Medulla oblongata (tissue), 1 donor: ENCODE results near the gene SMYD3.
A peak's percentile ranks its signal among the peaks of the same experiment; 100 is the strongest.

Source experiments
- DNase-seq: peaks from one replicate; pipeline ENCODE4 v3.0.0-alpha.2; 2015; ENCODE audit errors: extremely low spot score

The SMYD3 gene

DNA sequence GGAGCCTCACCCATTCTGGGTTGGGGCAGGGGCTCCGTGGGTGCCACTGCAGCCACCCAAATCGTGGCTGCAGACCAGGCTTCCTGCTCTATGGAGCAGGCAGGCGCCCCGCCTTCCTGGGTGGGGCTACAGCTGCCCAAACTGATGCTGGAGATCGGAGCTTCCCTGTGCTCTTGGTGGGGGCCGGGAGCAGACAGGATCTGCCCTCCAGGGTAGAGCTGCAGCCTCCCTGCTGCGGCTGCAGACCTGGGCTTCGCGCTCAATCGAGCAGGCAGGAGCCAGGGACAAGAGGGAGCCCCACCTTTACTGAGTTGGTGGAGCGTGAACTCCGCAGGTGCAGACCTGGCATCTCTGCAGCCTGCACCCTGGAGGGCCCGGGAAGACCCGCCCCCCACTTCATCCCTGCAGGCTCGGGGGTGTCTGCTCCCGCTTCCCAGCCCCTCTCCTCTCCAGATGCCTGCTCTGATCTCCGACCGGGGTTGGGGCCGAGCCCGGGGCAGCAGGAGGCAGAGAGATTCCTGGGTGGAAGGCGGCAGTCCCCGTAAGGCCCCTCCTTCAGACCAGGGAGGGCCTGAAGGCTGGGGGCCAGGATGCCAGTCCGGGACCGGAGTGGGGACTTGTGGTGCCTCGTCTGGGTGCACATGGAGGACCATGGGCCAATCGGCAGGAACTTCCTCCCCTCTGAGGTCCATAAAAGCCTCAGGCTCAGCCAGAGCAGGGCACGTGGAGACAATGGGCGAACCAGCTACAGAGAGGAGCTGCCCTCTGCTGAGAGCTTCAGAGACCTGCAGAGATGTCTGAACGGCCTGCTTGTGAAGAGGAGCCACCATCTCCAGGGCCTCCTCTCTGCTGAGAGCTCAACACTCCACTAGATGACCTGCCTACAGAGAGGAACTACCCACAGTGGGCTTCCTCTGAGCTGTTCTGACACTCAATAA, 359.3 kb downstream of the SMYD3 start:
- DNase-seq = no peak

DNA sequence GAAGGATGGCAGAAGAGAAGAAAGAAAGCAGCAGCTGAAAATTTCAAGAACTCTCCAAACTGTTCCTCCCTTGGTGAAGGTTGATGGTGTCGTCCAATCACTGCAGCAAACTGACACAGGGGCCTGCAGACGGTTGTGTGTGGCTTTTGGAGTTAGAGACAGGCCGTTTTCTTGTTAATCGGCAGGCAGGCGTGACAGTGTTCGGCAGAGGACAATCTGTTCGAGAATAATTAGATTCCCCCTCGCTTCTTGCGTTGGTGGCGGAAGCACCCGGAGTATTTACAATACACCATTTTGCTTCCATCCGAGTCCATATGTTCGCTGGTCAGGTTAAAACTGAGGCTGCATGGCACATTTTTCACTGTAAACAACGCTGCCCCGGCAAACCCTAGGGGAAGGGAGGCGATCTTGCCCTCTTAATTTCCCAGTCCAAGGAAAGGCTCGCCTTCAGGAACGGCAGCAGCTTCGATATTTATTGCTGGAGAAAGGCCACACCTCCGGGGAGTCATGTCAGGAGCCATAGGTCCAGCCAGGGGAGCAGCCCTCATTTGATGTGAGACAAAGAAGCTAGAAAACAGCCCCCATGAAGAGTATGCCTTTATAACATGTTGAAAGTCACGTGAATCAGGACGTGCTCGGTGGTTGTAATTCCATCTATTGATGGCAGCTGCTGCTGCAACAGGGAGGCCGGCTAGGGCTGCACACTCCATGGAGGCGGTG, 360.1 kb downstream of the SMYD3 start:
- DNase-seq = no peak

DNA sequence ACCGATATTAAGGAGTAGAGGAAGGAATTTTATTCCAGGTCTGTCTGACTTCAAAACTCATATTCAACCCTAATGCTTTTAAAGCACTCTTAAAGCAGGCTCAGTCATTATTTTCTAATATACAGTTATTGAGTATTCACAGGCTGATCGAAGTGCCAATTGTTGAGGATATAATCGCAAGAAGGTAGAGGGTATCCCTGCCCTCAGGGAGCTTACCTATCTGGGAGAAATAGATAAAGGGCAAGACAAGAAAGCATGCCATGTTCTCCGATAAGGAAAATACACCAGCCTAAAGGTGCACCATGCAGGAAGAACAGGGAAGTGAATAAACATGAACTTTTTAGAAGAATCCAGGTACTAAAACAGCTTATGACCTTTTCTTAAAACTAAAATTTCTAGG, 361.2 kb downstream of the SMYD3 start:
- DNase-seq = no peak

DNA sequence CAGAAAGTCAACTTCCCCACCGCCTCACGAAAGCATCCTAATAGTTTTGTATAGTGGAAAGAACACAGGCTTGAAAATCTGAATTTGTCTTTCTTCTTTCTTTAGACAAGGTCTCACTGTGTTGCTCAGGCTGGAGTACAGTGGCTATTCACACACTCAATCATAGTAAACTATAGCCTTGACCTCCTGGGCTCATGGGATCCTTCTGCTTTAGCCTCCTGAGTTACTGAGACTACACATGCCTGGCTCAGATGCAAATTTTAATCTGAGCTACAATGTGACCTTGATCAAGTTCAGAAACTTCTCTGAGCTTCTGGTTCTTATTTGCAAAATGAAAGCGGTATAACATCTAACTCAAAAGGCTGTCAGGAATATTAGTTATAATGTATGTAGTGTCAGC, 362.1 kb downstream of the SMYD3 start:
- no peak for DNase-seq

DNA sequence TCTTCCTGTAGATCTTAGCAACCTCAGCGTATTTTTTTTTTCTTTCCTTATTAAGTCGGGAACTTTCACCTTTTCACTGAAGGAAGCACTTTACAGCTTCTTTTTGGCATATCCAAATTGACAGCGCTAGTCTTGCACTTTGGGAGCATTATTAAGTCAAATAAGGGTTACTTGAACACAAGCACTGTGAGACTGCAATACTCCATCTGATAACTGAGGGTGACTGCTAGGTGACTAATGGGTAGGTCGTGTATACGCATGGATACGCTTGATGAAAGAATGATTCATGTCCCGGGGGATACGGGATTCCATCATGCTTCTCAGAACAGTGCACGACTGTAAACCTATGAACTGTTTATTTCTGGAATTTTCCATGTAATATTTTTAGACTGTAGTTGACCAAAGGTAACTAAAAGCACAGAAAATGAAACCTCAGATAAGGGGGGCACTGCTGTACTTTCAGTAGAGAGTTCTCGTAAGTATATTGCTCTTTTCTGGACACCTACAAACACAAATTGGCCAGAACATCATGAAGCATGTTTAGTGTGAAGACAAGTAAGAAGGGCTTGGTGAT, 364.7 kb downstream of the SMYD3 start:
- DNase-seq = no peak

DNA sequence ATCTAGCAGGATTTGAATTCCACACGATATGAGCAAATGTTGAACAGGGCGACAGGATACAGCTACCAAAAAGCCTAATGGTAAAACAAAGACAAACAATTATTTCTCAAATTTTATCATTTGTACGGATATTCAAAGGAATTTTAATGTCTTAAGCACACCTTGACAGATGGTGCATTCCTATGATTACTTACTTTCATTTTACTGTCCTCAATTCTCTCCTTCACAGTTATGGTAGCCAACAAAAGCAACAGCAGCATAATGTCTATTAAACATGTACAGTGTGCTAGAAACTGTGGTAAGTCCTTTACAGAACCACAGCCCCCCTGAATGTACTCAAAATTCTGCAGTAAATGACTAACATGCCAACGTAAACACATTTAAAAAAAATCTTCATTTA, 365.8 kb downstream of the SMYD3 start:
- no peak for DNase-seq

DNA sequence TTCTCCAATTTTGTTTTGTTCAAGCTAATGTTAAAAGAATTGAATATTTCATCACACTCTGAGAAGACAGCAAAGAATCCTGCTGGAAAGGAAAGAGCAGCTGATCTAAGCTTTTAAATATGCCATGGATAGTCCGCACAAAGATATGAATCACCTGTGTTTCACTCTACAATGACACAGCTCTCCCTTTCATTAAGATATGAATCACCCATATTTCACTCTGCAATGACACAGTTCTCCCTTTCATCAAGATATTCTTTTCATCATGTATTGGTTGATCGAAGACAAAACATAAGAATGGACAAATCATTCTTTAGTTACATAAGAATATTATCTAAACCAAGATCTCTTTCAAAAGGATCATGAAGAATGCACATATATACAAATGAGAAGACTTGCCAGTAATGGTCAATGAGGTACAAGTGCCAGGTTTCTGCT, 367.3 kb downstream of the SMYD3 start:
- no peak for DNase-seq

DNA sequence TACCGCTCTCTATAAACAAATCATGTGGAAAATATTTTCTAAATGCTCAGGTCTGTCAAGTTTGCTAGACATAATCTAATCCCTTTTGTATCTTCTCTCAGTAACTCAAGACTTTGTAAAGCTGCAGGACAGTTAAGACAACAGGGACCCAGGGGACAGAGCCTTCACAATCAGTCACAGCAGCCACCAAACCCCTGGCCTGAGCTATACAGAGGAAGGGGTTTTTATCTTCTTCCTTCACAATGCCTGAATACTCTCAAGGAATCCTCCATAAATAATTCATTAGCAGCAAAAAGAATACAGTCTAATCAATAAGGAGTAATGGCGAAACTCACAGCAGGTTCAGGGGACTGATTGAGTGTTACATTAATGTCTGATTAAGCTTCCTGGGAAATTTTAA, 368.3 kb downstream of the SMYD3 start:
- DNase-seq = no peak

DNA sequence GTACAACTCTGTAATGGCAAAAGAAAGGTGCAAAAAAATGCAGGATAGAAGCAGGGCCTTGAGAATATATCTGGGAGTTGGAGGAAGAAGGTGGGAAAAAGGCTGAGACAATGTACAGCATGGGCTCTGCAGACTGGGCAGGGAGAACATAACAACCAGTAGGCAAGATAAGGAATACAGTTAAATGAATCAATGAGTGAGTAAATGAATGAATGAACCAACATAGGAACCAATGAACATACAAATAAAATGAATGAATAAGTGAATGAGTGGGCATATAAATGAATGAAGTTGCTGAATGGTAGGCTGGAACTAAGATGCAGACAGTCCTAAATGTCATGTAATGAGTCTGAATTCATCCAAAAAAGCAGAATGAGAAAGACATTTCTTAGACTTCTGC, 370.6 kb downstream of the SMYD3 start:
- DNase-seq = no peak

DNA sequence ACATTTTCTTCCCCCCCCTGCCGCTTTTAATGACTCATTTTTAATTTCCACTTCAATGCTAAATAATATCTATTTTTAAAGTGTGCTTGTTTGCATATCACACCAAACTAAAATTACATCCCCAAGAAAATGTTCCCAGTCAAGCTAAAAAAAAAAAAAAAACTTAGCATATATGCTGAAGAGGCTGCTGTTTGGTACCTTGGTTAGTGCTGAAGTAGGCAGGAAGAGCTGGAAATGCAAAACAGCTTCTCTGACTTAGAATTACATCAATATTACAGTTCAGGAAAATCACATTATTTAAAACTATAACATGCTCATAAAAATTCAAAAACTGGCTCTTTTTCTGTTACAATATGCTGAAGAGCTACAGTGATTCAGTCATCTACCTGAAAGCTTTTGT, 372.3 kb downstream of the SMYD3 start:
- DNase-seq = no peak

DNA sequence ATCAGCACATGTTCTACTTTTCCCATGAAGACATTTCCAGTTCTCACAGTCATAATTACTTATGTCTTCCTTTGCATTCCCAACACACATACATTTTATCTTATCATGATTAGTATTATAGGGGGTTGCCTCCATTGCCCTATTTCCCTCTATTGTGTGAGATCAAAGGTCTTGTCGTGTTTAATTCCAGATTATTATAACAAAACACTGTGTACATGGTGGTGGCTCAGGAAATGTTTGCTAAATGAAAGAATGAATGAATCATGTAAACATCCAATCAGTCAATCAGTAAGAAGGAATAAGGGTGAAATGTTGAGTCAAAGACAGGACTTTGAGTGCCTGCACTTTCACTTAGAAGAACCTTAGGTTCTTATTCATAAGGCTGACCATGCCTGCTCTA, 376.0 kb downstream of the SMYD3 start:
- DNase-seq = no peak

DNA sequence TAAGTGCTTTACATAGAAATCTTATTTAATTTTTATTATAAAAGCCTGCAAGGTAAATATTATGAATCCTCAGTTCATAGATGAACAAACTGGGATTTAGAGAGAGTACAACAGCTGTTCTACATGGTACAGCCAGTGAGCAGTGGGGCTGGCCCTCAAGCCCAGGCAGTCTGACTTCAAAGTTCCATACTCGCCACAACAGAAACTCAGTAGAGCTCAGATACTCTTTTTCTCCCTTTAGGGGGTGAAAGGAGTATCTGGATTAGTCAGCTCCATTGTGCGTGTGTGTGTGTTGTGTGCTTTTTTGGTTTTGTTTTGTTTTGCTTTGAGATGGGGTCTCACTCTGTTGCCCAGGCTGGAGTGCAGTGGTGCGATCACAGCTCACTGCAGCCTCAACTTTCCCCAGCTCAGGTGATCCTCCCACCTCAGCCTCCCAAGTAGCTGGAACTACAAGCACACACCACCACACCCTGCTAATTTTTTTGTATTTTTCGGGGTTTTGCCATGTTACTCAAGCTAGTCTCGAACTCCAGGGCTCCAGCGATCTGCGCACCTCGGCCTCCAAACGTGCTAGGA, 378.5 kb downstream of the SMYD3 start:
- no peak for DNase-seq

DNA sequence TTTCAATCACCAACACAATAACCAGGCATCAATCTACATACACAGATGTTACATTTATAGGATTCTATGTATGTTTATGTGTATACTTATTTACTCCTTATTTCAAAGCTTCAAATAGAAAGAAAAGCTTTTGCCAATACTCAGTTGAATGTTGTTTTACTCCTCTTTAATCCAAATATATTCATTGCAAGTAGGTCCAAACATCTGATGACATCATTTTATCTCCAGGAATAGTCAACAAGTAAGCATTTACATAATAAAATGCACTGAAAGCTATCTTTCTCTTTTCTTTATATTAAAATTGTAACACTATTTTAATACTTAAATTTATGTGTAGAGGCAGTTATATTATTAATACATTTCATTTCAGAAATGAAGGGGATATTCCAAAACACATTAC, 380.5 kb downstream of the SMYD3 start:
- DNase-seq = no peak

DNA sequence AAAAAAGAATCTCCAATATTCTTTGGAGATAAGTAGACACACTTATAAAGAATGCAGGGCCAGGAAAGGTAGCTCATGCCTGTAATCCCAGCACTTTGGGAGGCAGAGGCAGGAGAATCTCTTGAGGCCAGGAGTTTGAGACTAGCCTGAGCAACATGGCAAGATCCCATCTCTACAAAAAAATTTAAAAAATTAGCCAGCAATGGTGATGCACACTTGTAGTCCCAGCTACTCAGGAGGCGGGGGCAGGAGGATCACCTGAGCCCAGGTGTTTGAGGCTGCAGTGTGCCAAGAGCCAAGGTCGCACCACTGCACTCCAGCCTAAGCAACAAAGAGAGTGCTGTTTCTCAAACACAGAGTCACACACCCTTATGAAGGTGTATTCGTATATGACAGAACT, 385.0 kb downstream of the SMYD3 start:
- no peak for DNase-seq

DNA sequence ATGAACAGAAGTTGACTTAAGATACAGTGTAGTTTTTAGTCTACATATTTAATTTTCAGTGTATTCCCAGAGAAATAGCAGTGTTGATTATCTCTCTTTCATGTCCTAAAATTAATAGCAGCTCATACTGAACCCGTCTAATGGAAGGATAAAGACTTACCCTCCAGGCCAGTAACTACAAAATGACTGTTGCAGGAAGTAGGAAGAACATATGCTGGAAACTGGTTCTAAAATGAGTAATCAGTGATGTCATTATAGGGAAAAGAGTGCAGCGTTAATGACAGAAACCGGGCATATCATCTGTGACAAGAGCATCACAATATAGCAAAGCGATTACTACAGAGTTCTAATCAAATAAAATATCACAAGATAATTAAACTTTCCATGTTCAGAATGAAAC, 385.5 kb downstream of the SMYD3 start:
- DNase-seq = no peak

DNA sequence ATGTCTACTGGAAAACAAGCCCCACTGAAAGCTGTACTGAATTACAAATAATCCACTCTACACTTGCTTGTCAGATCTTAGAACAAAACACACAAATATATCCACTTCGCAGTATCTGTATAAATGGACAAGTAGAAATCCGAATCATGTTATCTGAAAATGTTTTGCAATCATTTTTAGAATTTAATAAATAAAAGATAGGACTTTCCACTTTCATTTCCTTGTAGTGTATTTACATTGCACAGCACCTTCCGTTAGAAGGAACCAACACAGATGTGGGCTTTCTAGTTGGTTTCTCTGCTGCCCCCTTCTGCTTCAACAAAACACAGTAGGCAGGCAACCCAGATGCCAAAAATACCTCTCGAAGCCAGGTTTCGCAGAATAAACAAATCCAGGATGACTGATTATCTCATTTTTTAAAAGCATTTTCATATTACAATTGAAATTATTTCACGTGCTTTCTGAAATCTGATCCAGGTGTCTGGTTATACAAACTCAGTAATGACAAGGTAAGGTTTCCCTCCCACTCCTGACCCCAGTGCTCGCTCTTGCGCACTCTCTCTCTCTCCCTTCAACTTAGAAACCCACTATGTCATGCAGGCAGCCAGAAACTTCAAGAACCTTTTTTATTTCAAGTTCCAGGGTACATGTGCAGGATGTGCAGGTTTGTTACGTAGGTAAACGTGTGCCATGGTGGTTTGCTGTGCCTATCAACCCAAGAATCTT, 389.9 kb downstream of the SMYD3 start:
- DNase-seq = peak; percentile 55

DNA sequence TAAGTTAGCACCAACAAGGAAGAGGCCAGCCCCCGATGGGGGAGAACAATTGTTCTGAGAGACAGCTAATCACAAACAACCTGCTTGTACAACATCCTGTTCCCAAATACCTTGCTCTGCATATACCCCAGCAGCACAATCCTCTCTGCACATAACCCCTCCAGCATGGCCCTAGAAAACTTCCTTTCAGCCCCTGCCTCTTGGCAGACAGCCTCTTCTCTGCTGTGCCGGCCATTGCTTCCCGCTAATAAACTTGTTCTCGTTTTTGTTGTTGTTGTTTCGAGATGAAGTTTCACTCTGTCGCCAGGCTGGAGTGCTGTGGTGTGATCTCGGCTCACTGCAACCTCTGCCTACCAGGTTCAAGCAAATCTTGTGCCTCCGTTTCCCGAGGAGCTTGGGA, 392.7 kb downstream of the SMYD3 start:
- DNase-seq = no peak

DNA sequence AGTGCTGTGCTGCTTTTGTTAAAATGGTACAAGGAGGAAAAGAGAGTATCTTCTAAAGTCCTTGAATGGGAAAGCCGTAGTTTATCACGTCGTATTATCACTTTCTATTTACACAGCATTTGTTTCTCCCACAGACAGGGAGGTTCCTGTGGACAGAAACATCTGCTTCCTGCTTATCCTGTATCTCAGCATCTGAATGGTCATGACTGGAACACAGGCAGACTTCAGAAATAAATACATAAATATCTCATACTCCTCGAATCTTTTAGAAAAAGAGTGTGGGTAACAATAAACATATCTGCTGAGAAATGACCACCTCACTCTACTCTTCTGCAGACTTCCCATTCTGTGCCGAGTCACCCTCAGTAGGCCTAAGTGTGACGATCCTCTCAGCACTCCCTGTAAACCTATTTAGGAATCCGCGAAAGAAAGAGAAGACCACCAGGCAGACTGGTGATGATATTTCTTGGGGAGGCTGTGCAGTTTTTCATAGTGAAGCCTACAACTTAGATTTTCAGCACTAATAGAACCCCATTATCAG, 393.5 kb downstream of the SMYD3 start:
- no peak for DNase-seq

DNA sequence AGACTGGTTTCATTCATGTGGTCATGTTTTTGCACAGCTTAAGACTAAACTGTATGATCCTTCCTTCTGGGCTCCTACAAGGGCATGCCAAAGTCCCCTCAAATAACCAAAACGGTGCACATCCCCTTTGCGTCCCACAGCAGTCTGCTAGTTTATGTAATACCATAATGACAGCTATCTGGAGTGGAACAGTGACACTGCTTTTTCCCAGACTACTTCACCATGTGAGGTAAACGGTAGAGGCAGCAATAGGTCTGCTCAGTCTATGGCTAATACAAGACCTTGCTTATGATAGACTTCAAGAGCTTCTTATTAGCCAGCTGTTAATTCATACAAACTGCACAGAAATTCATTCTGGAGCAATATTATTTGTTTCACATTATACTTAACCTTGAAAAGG, 395.5 kb downstream of the SMYD3 start:
- no peak for DNase-seq

DNA sequence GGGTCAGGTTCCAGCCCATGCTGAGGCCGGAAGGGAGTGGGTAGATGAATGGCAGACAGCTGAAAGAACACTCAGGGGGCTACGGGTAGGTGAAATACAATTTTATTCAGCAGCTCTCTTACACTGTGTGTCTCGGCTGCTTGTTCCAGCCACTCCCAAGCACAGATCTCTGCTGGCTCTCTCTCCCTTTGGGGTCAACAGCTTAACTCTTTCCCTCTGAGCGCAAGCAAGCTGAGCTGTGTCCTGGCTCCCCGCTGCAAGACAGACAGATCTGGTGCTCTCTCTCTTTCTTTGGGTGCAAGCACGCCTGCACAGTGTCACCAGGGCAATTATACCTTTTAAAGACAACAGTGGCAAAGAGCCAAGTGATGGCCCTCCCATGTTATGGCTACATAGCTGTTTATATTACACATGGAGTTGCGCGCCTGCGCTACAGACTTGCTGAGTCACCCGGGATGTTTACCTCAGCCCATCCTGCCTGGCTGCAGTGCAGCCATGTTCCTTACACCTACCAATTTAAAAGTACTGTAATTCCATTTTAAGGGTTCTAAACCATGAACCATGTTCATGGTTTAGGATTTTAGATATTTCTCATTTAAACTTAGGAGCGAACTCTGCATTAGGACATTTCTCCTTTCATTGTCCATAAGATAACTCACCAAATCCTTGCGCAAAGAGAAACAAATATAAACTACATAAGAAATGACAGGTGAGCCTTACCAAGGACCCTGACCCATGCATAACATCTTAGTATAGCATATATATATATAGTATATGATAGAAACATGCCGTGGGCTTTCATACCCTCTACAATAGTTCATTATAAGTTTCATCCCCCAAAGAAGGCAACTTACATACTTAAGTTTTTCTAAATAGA, 396.5 kb downstream of the SMYD3 start:
- no peak for DNase-seq
